GM19025 (cell line): Measurements from ENCODE around the gene CYBRD1.
A peak's percentile ranks its signal among the peaks of the same experiment; 100 is the strongest.

ENCODE experiments used
- ATAC-seq: cut with Tn5 transposase; IDR thresholded peaks from one replicate; pipeline ENCODE4 v1.9.1; 2021; ENCODE audit warnings: mild to moderate bottlenecking, low read depth, moderate library complexity; ENCODE audit not compliant: unreplicated experiment

Gene CYBRD1

DNA sequence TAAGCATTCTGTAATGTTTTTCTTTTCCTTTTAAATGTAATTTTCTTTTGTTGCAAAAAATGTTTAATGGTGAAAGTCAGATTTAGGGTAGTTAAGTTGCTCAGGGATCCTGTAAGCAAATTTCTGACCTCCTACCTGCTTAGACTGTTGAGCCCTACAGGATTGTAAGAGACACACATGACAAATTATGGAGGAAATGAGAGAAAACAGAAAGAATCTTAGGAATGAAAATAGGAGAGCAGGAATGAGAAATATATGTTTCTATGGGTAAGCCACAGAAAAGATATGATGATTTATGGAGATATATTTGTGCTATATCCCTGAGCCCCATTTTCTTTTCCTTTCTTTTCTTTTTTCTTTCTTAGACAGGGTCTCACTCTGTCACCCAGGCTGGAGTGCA, 28.3 kb downstream of the CYBRD1 start:
- ATAC-seq, result no peak

- ATAC-seq, result no peak
These were observed 29.6 kb downstream of the CYBRD1 start for GRCh38 chr2:171551836-171552235.

- no peak for ATAC-seq
These were observed 31.0 kb downstream of the CYBRD1 start for GRCh38 chr2:171553236-171553635.

- ATAC-seq, result no peak
These were observed 31.6 kb downstream of the CYBRD1 start for GRCh38 chr2:171553858-171554257.

GRCh38 chr2:171554991-171555615, 32.8 kb downstream of the CYBRD1 start:
- ATAC-seq, result no peak

DNA sequence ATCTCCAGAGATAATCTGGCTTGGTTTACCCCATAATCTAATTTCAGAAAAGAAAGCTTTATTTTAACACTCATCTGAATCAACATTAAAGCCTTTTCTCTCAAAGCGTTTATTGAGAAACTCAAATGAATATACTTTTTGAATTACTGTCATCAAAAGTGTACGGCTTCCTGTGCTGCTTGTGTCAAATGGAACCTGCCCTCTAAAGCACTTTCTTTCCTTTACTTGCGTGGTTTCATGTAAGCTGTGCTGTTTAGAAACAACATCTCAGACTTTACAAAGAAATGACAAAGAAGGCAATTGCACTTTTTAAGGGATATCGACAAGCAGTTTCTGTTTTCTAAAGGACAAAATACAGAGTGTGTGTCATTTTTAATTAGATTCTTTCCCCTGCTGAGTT, 35.1 kb downstream of the CYBRD1 start:
- ATAC-seq, result no peak

DNA sequence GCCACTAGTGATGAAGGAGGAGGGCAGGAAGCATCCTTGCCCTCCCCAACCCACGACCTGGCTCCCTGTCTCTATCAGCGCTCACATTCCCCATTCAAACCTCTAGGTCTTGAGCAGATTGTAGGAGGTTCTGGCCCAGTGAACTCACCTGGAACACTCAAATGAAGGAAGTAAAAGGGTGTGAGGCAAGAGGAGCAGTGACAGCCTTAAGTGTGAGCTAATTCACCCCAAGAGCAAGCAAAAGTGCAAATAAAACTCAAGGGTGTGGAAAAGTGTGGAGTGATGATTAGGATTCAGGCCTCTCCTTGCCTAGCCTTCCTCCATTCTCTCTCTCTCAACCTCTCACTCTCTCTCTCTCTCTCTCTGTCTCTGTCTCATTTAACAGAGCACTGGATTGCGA, 41.0 kb downstream of the CYBRD1 start:
- no peak for ATAC-seq

- no peak for ATAC-seq
These were observed 42.2 kb downstream of the CYBRD1 start for GRCh38 chr2:171564463-171564862.

DNA sequence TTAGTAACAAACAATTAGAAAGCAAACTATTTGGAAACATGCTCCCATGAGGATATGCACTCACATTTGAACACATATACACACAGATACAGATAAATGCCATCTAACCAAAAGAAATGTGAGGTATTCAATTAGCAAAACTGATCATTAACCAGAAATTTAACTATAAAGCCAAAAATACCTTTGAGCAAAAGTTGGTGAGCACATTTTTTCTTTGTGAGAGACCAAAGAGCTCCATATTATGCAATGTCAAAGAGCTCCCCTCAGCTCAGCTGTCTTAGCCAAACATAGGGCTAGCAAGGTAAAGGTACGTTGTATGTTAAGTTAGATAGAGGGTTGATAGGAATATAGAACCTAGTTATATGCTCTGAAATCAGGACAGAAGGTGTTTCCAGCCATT, 43.8 kb downstream of the CYBRD1 start:
- ATAC-seq, result no peak

DNA sequence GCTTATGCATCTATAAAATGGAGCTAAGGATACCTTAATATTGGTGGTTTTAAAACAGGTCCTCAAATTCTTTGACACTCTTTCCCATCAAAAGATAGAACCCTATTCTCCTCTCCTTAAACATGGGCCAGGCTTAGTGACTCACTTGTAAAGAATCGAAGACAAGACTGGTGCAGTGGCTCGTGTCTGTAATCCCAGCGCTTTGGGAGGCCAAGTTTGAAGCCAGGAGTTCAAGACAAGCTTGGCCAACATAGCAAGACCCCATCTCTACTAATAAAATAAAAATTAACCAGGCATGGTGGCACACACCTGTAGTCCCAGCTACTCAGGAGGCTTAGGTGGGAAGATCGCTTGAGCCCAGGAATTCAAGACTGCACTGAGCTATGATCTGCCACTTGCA, 44.5 kb downstream of the CYBRD1 start:
- ATAC-seq, result no peak

DNA sequence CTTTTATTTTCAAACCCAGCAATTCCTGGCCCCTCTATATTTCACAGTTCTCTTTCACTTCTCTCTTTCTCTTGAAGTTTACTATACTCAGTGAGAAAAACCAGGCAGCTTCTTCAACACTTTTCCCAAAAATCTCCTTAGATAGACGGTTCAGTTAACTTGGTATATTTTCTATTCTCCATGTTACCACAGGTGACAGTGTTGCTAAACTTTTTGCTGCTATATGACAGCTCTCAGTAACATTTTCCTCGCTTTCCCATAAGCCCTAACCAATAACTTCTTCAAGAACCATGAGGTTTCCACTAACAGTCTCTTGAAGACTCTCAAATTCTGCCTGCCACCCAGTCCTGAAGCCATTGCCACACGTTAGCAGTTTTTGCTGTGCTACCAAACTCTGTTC, 45.8 kb downstream of the CYBRD1 start:
- no peak for ATAC-seq

- ATAC-seq, result no peak
These were observed 49.4 kb downstream of the CYBRD1 start for GRCh38 chr2:171571721-171572120.

DNA sequence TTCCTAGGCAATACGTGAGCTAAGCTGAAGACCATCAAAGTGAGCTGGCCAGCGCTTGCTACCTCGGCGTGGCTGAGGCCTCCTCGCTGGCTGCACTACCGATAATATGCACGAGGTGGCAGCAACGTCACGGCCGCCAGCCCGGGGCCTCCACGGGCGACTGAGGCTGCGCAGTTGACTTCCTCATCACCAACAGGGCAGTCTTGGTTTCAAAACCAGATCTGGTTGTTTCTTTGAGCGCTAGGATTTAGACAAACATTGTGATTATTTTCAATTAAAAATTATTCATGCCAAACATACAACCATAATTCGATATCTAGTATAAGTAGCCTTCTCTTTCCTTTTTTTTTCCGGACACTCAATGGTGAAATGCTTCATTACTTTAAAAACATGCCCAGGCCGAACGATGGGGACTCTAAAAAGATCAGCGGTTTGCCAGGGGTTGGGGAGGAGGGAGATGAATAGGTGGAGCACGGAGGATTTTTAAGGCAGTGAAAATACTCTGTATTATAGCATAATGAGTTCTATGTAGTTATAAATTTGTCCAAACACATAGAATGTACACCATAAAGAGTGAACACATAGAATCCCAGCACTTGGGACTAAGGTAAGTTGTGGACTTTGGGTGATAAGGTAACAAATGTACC, 52.0 kb downstream of the CYBRD1 start:
- peak; percentile 84 for ATAC-seq

DNA sequence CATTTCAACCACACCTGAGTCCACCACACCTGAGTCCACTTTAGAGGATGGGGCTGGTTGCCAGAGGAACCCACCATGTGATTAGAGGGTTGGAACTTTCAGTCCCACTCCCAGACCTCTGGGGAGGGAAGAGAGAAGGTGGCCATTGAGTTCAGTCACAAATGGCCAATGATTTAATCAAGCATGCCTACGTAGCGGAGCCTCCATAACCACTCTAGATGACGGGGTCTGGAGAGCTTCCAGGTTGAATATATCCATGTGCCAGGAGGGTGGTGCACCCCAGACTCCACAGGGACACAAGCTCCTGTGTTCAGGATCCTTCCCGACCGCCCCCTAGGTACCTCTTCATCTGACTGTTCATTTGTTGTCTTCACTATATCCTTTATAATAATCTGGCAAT, 53.3 kb downstream of the CYBRD1 start:
- no peak for ATAC-seq

GRCh38 chr2:171578127-171578803, 56.0 kb downstream of the CYBRD1 start:
- no peak for ATAC-seq

DNA sequence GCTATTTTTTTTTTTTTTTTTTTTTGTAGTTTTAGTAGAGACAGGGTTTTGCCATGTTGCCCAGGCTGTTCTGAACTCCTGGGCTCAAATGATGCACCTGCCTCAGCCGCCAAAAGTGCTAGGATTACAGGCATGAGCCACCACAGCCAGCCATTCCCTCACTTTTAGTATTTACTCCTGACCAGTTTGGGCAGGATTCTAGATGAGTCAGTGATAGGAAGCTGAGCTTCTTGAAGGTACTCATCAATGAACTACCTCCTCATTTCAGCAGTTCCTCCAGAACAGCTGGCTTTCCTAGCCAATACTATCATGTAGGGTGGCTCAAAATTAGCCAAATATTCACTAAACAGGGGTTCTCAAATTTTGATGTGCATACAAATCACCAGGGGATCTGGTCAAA, 57.2 kb downstream of the CYBRD1 start:
- ATAC-seq, result no peak

DNA sequence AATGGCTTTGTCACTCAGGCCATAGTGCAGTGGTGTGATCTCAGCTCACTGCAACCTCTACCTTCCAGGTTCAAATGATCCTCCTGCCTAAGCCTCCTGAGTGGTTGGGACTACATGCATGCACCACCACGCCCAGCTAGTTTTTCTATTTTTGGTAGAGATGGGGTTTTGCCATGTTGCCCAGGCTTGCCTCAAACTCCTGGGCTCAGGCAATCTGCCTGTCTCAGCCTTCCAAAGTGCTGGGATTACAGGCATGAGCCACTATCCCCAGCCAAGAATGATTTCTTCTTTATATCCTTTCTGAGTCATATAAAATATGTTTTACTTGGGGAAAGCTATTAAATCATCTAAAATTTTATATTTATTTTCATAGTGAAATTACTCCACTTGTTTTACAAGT, 61.3 kb downstream of the CYBRD1 start:
- ATAC-seq, result no peak

- ATAC-seq, result no peak
These were observed 61.7 kb downstream of the CYBRD1 start for GRCh38 chr2:171584001-171584400.

GRCh38 chr2:171587132-171587531, 64.9 kb downstream of the CYBRD1 start:
- no peak for ATAC-seq

- no peak for ATAC-seq
These were observed 65.3 kb downstream of the CYBRD1 start for GRCh38 chr2:171587567-171587966.

DNA sequence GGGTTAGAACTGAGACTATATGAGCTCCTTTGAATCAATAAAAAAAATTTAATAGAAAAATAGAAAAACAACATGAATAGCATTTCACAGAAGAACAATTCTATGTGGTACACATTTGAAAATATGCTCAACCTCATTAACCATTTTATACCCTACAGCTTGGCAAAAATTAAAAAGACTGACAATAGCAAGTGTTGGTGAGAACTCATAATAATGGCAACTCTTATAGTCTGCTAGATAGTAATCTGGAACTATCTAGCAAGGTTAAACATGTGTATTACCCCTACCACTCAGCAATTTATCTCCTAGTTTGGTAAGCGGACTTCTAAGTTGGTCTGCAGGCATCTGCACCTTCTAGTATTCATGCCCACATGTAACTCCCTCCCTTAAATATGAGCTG, 67.8 kb downstream of the CYBRD1 start:
- no peak for ATAC-seq

GRCh38 chr2:171592036-171592555, 69.8 kb downstream of the CYBRD1 start:
- no peak for ATAC-seq
